GM21423 (cell line): ENCODE measurements around the gene MICAL2.
"Not testable (repeated sequence)": the region's sequence is repeated elsewhere in the genome, so short reads cannot be mapped to it uniquely, and the experiment has no call there.

ENCODE experiments used
- ATAC-seq: cut with Tn5 transposase; IDR thresholded peaks from one replicate; pipeline ENCODE4 v1.9.1; 2021; ENCODE audit warnings: mild to moderate bottlenecking, moderate library complexity; ENCODE audit not compliant: unreplicated experiment

Gene MICAL2

DNA sequence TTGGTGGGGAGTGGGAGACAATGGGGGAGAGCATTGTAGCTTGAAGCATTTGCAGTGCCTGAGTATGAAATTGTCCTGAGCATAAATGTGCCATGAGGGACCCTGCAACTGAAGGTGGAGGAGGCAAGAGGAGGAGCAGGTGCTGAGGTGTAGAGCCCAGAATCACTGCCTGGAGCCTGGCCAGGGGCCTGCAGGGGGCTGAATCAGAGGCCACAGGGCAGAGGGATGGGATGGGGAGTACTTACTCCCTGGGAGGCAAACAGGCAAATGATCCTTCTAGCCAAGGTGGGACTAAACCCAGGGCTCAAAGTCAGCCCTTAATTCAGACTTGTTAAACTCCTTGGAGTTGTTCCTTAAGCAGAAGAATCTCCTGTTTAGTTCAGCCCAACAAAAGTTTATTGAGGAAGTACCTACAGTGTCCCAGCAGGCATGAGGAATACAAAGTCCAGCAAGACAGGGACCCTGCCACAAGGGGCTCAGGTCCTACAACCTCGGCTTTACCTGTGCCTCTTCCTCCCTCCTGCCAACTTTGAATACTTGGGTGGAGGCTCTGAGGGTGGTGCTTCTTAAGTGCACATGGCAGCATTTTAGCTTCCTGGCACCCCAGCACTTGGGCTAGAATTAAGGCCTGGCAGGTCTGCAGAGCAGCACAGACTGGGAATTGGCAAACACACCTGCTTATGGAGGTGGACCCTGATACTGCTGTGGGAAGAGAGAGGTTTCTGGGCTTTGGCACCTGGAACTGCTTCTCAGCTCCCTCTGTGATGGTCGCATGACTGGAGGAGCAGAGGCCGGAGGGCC lies 20.0 kb downstream of the MICAL2 start:
- ATAC-seq: no peak

DNA sequence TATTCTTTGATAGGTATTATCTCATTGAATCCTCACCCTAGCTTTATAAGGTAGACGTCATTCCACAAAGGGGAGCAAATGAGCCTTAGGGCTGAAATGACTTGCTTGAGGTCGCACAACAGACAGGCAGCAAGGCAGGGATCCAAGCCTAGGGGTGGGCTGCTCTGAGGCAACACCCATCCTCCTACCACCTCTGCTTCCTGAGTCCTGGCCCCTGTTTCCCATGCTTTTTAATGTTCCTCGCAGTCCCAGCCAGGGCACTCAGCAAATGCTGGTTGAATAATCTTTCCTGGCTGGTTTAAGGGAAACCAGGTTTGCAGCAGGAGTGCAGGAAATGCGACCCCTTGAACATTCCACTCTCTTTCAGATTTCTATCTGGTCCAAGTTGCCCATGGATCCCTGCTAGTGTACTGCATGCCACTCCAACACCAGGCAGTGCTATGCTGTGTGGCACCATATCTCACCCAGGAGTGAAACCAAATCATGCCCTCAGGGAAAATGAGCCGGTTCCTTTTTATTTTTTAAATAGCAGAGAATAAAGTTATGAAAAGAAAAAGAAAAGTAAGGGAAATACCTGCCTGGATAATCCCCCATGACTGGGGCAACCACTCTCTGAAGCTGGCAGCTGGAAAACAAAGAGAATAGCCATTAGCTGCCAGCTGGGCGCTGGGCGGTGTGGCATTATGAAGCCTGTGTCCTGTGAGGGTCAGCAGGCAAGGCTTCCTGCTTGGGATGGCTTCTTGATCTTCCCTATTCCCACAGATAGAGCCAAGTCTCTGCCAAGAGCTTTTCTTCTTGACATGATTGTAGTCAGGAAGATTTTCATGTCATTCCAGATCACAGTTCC lies 21.8 kb downstream of the MICAL2 start:
- ATAC-seq: no peak

DNA sequence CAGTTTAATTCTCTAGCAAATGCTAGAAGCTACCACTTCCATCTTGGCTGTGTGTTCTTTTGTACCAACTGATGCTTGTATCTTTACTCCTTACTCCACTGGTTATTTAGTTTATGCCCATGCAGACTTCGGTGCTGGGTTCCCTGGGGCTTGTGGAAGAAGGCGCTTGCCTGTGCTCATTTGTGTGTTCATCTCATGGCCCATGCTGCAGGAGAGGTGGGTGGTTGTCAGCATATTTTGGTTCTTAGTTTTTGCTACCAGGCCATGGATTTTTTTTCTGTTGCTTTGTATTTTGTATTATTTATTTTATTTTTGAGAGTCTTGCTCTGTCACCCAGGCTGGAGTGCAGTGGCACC lies 22.4 kb downstream of the MICAL2 start:
- ATAC-seq: no peak

DNA sequence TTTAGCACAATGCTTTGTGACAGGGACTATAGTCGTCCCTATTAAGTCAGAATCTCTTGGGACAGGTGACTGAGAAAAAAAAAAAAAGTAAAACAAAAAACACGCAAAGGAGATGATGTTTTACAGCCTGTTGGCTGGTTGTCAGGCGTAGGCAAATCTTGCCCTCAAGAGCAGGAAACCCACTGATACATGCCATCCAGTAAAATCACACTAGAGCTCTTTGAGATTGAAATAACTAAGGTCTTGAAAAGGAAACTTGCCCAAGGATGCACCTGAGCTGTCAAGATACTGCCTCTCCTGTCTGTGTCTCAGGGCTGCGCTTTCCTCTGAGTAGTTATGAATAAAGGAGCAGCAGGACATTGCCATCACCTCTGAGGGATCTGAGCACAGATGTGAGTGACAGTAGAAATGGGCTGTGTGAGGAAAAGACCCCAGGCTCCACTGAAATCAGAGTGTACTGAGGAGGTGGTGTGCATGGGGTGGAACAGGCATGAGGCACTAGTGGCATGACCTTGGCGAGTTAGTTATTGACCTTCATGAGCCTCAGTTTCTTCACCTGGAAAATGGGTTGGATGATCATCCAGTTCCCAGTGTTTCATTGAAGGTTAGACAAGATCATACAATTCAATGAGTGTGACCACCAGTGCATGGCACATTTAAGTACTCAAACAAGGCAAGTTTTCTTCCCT lies 23.3 kb downstream of the MICAL2 start:
- peak; percentile 45 for ATAC-seq

DNA sequence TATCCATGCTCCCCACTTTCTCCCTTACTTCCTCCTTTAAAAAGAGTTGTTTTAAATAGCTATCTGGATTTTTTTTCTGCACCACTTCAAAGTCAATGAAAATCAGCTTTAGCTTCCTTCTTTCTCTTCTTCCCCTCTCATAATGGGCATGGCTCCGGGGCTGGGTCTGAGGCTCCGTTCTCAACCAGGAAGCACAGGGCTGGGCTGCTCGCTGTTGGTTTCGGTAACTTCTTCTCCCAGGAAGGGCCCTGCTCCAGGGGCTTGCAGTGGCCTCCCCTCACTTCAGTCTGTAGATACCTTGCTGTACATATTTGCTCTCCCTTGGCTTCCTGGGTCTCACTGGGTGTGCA lies 23.8 kb downstream of the MICAL2 start:
- no peak for ATAC-seq

DNA sequence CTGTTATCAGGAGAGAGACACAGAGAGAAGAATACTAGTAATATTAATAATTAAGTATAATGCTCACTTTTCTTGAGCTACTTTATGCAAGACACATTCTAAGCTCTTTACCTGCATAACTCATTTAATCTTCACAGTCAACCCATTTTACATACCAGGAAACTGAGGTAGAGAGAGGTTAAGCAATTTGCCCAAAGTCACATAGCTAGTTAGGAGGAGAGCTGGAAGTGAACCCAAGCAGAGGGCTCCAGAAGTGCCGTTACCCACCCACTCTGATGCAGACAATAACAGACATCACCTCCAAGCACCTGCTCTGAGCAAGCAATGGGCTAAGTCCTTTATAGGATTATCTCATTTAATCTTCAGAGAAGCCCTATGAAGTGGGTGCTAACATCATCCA lies 24.8 kb downstream of the MICAL2 start:
- no peak for ATAC-seq

DNA sequence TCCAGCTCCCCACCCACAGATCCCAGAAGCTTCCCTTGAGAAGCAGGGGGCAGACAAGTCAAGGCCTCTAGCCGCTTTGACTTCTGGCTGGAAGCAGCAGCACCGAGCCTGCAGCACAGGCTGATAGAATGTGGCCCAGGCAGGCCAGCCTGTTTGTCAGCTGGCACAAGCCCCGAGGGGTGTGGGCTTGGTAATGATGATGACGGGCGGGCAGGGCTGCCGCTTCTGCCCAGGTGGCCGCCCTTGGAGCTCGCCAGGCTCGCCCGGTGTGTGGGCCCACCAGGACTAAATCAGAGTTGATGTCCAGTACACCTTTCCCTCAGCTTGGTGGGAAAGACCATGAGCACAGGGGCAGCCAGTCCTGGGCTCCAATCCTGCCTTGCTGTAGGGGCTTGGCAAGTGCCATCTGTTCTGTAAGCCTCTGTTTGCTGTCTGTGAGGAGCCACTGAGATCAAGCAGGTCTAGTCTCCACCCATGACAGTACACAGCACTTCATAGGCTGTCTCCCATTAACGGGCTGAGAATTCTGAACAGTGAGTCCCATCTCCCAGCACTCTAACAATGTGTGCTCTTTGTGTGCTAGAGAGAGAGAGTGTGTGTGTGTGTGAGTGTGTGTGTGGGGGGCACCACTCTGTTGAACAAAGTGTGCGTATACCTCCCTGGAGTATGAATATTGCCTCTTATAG lies 26.8 kb downstream of the MICAL2 start:
- ATAC-seq: no peak

DNA sequence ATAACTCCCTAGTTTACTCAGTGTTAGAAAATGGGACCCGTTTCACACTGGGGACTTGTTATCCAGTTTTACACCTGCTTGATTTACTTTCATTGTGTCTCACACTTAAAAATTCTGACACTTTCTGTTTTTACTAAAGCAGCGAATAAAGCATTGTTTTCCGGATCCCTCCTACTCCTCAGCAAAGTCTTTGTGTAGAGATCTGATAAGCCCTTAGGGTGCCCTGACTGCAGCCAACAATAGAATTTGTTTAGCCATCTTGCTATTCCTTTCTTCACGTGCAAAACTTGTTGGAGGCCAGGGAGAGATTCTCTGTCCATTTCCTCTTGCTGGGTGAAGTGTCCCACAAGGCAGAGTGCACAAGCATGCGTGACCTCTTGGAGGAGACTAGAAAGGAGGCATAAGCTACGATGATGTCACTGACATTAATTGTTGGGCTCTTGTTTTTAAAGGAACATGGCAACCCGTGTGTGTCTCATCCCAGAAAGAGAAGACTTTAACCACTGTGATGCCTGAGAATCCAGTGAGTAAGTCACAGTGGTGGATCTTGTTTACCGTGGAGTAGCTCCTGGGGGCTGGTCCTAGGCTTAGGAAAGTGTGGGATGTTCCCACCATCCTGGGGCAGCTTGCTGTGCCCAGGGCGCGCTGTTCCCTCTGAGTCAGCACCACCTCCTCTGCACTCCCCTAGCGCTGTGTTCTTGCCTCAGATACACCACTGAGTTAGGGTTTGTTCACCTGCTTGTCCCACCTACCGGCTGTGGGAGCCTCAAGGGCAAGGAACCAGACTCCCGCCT lies 27.7 kb downstream of the MICAL2 start:
- ATAC-seq: no peak

DNA sequence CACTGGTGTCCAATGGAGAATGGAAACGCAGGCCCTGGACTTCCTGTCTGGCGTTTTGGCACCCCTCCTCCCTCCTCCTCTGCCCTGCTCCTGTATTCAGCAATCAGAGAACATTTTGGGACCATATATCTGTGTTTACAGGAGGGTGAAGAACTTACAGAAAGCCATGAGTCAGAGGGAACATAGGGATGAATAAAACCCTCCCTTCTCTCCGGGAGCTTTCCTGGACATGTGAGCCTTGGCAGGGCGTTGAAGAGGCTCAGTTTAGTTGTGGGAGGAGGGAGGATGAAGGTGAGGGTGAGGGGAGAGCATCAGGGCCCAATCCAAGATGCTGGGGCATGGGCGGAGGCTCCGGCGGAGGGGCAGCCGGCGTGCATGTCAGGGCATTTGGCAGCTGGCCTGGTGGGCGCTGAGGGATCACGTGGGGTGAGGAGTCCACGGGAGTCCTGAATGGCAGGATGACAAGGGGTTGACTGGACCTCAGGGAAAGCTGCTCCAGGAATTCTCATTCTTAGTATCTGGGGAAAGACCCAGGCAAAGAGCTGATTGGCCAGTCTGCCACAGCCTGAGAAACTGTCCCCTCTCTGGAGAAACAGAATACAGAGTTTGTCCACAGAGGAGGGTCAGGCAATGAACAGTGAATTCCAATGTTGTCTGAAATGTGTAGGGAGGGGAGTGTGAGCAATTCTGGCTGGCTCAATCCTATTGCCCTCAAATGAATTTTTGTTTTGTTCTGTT lies 28.9 kb downstream of the MICAL2 start:
- no peak for ATAC-seq

DNA sequence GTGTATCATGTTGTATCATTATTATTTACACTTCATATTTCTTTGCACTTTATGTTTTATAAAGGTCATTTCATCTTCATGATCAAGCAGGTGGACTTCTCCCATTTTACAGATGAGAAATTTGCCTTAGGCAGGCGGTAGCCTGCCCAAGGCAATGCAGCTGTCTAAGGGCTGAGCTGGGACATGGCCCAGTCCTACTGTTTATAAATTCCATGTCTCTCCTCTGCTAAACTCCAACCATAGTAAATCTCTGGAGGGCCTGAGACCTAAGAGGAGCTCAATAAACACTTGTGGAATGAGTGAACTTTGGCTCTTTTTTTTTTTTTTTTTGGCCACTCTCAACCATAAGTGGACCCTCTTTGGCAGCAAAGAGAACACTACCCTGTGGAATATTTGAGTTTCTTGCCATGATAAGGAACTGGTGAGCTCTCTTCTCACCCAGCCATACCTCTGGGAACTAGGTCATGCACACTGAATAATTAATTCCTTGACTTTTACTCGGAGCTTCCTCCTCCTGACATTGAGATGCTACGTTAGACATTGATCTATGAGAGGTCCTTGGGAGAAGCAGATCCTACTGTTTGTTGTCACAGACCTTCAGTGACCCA lies 29.9 kb downstream of the MICAL2 start:
- ATAC-seq: no peak

DNA sequence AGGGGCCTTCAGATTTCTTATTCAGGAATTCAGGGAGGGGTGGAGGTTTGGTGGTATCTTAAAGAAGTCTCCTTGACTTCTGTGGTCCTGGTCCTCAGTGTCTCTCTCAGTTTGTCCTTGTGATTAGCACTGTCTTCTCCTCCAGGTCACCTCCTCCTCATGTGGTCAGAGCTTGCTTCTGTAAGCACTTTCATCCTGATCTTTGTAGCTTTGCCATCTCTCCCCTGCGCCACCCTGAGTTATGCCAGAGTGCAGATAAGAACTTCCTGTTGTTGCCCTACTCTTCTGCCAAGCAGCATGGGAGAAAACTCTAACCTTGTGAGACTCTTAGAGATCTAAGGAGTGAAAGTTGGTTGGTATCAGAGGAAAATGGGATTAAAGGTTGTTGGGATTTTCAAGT lies 30.9 kb downstream of the MICAL2 start:
- ATAC-seq: no peak

DNA sequence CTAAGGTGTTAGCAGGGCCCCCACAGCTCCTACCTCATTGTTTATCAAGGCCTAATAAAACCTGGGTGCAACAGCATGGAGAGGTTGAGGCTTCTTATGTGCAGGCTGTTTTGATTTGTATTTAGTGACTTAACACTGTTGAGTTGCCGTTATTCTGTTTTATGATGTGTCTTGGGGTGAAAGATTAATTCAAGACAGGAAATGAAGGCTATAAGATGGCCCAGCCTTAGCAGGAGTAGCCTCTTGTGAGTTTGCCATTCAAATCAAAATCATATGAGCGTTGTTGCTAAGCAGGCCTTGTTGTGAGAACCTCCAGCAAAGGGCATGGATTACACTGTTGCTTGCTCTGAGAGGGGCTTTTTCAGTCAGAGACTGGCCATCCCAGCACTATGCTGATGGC lies 31.8 kb downstream of the MICAL2 start:
- ATAC-seq: no peak

DNA sequence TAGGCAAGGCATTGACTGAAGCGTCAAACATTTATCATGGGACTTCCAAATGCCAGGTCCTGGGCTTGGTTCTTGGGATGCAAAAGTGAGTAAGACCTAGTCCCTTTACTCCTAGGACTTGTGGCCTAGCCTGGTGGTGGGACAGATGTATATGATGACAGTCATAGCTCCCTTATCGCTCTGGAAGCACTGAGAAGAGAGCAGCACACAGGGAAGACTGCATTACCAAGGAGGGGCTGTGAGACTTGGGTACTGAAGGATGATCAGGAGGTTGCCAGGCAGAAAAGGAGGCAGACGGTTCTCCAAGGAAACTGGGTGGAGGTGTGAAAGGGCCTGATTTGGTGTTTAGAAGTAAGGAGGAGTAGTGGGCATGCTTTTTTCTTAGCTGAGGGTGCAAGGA lies 32.5 kb downstream of the MICAL2 start:
- no peak for ATAC-seq

DNA sequence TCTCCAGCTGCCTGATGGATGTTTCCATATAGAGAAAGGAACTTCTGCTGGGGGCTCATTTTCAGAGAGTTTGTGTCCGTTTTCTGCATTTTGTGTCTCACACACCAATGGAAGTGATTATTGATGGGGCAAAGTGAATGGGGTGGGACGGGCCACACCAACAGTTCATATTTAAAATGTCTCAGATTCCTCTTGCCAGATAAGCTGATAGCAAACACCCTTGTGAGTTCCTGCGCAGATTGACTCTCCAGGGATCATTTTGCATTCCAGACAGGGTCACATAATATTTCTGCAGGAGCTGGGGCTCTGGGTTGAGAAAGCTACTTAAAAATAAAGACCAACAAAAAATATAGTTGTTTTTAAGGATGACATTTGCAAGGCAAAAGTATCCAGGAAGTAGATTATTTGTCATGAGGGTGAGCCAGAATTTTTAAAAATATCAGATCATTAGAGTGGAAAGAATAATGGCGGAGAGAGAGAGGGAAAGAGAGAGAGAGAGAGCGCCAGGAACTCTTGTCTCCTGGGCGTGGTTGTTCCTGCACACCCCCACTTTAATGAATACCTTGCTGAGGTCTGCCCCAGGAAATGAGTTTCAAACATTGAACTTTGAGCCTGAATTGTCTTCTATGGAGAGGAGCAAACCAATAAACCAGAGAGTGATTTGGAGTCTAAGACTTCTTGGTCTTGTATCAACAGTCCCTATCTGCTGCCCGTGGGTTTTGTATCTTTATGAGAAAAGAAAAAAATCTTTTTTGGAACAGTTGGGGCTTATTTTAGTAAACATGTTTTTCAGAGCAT lies 33.3 kb downstream of the MICAL2 start:
- ATAC-seq: no peak

DNA sequence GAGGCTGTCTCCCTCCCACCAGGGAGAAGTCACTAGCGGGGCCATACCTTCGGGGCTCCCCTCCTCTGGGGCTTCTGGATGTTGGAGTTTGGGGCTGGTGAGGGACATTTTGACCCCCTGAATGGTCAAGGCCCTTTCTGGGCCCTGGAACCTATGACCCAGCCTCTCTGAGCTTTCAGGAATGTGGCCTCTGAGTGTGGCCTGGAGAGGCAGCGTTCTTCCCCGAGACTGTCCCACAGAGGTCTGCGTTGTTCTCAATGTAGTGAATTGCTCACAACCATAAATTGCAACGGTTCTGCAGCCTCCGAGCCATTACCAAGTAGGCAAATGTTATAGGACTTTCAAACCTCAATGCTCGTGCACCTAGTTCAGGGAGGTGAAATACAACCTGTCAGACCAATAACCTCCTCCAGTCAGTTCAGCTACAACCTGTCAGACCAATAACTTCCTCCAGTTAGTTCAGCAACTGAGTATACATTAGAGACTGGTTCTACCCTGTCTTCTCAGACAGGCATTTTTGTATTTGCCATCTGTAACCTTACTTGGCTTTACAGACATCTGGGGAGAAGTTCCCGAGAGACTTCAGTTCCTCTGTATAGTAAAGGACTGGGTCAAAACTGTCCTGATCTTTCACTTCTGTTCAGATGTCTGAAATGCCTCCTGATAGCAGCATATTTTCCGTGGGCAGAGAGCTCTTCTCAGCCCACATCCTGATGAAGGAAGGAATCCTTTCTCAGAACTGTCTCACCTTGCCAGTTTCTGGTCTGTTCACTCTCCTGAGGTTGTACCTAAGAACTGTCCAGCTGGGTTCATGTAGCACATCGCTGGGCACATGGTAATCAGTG lies 34.2 kb downstream of the MICAL2 start:
- no peak for ATAC-seq

DNA sequence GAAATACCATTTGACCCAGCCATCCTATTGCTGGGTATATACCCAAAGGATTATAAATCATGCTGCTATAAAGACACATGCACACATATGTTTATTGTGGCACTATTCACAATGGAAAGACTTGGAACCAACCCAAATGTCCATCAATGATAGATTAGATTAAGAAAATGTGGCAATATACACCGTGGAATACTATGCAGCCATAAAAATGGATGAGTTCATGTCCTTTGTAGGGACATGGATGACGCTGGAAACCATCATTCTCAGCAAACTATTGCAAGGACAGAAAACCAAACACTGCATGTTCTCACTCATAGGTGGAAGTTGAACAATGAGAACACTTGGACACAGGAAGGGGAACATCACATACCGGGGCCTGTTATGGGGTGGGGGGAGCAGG lies 36.3 kb downstream of the MICAL2 start:
- ATAC-seq: not testable (repeated sequence)

DNA sequence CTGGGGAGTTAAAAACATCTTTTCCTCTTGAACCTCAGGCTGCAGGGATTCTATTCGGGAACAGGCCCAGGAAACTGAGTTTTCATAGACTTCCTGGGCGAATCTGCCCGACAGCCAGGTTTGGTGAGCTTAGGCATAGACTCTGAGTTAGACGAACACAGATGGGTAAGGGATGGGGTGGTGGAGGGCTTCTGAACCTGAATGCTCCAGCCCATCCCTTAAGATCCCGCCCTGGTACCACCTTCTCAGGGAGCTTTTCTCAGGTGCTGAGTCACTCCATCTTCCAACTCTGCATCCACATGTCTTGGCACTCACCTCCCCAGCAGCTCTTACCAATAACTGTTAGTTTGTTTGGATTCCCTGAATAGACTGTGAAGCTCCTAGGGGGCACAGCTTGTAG lies 37.4 kb downstream of the MICAL2 start:
- no peak for ATAC-seq

DNA sequence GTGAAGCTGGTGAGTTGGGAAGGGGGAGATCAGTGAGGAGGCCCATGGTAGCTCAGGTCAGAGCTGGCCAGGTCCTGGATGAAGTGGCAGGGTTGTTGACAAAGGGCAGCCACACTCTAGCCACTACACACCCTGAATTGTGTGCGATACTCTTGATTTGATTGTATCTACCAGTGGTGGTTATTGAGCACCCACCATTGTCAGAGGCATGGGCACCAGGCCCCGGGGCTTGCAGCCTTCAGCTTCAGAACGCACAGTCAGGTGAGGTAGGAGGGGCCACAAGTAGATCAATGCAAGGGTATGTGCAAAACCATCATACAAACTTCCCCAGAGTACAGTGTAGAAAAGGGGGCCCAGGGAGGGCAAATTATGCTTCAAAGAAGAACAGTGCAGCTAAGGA lies 38.1 kb downstream of the MICAL2 start:
- no peak for ATAC-seq
